H9 (cell line): ENCODE data around the gene SUCLG1. TPM values are rescaled to one million over a fixed set of nuclear protein-coding genes. Genes with fewer than 3 reads are reported as not detected.

ENCODE experiments used
- DNase-seq: peaks from one replicate; pipeline ENCODE4 v3.0.0-alpha.2; 2017
- H2AFZ ChIP-seq: one replicate; pipeline ENCODE4 v1.6.1; 2013; ENCODE audit warnings: mild to moderate bottlenecking, low read length, control low read depth, moderate library complexity
- H2AK5ac ChIP-seq: 2 replicates; pipeline ENCODE4 v1.6.1; 2013; ENCODE audit warnings: low read length, control low read depth, mixed read lengths; ENCODE audit not compliant: insufficient read length
- H2BK120ac ChIP-seq: one replicate; pipeline ENCODE4 v1.6.1; 2013; ENCODE audit warnings: low read depth, mild to moderate bottlenecking, low read length, control low read depth, inconsistent platforms; ENCODE audit not compliant: poor library complexity, severe bottlenecking
- H2BK12ac ChIP-seq: 2 replicates; pipeline ENCODE4 v1.6.1; 2013; ENCODE audit warnings: low read length, control low read depth, mixed read lengths, low read depth; ENCODE audit not compliant: insufficient read length
- H2BK15ac ChIP-seq: 2 replicates; pipeline ENCODE4 v1.6.1; 2013; ENCODE audit warnings: low read depth, low read length, control low read depth
- H2BK20ac ChIP-seq: one replicate; pipeline ENCODE4 v1.6.1; 2013; ENCODE audit warnings: low read depth, mild to moderate bottlenecking, low read length, control low read depth, inconsistent platforms; ENCODE audit not compliant: poor library complexity, severe bottlenecking
- H2BK5ac ChIP-seq: 2 replicates; pipeline ENCODE4 v1.6.1; 2013; ENCODE audit warnings: low read length, control low read depth, mixed read lengths; ENCODE audit not compliant: insufficient read length
- H3K14ac ChIP-seq: 2 replicates; pipeline ENCODE4 v1.6.1; 2013; ENCODE audit warnings: low read length, control low read depth; ENCODE audit not compliant: insufficient read depth
- H3K18ac ChIP-seq: 2 replicates; pipeline ENCODE4 v1.6.1; 2013; ENCODE audit warnings: low read depth, mild to moderate bottlenecking, mixed read lengths, low read length, control low read depth; ENCODE audit not compliant: insufficient read length
- H3K23ac ChIP-seq: 2 replicates; pipeline ENCODE4 v1.6.1; 2013; ENCODE audit warnings: low read length, control low read depth, mixed read lengths, low read depth; ENCODE audit not compliant: insufficient read length
- H3K23me2 ChIP-seq: 2 replicates; pipeline ENCODE4 v1.6.1; 2013; ENCODE audit warnings: low read depth, mild to moderate bottlenecking, mixed read lengths, low read length, control low read depth; ENCODE audit not compliant: insufficient read length, poor library complexity, severe bottlenecking
- H3K27ac ChIP-seq: 2 replicates; pipeline ENCODE4 v1.5.1; 2013; ENCODE audit warnings: low read length, control low read depth, mixed read lengths, low read depth; ENCODE audit not compliant: insufficient read length
- H3K27me3 ChIP-seq: 2 replicates; pipeline ENCODE4 v1.6.1; 2013; ENCODE audit warnings: low read length, control low read depth, inconsistent platforms; ENCODE audit not compliant: insufficient read depth
- H3K4ac ChIP-seq: 2 replicates; pipeline ENCODE4 v1.6.1; 2013; ENCODE audit warnings: low read depth, mild to moderate bottlenecking, control low read depth, inconsistent platforms, low read length, moderate library complexity
- H3K4me1 ChIP-seq: 2 replicates; pipeline ENCODE4 v1.6.1; 2013; ENCODE audit warnings: low read length, control low read depth, inconsistent platforms; ENCODE audit not compliant: insufficient read depth
- H3K4me2 ChIP-seq: 2 replicates; pipeline ENCODE4 v1.6.1; 2013; ENCODE audit warnings: low read length, control low read depth, mixed read lengths; ENCODE audit not compliant: insufficient read length, insufficient read depth
- H3K56ac ChIP-seq: 2 replicates; pipeline ENCODE4 v1.6.1; 2013; ENCODE audit warnings: low read depth, mild to moderate bottlenecking, mixed read lengths, low read length, control low read depth; ENCODE audit not compliant: insufficient read length
- H3K79me1 ChIP-seq: 2 replicates; pipeline ENCODE4 v1.6.1; 2013; ENCODE audit warnings: low read depth, mild to moderate bottlenecking, moderate library complexity, low read length, control low read depth, inconsistent platforms; ENCODE audit not compliant: insufficient read depth, poor library complexity, severe bottlenecking
- H3K79me2 ChIP-seq: 2 replicates; pipeline ENCODE4 v1.6.1; 2013; ENCODE audit warnings: low read length, control low read depth, inconsistent platforms; ENCODE audit not compliant: insufficient read depth
- H3K9ac ChIP-seq: 2 replicates; pipeline ENCODE4 v1.6.1; 2013; ENCODE audit warnings: low read length, control low read depth, mixed read lengths; ENCODE audit not compliant: insufficient read length; ENCODE audit errors: extremely low read depth
- H3K9me3 ChIP-seq: one replicate; pipeline ENCODE4 v1.6.1; 2013; ENCODE audit warnings: low read depth, low read length, inconsistent platforms; ENCODE audit not compliant: control insufficient read depth
- H3T11ph ChIP-seq: one replicate; pipeline ENCODE4 v1.6.1; 2013; ENCODE audit warnings: mild to moderate bottlenecking, low read length, control low read depth, inconsistent platforms
- H4K20me1 ChIP-seq: one replicate; pipeline ENCODE4 v1.6.1; 2013; ENCODE audit not compliant: control insufficient read depth, insufficient read length, insufficient read depth
- H4K5ac ChIP-seq: 2 replicates; pipeline ENCODE4 v1.6.1; 2013; ENCODE audit warnings: low read depth, mild to moderate bottlenecking, mixed read lengths, low read length, control low read depth; ENCODE audit not compliant: insufficient read length
- H4K8ac ChIP-seq: replicated peaks from 2 replicates; pipeline ENCODE4 v1.6.1; 2013; ENCODE audit warnings: low read length, control low read depth, mixed read lengths, low read depth; ENCODE audit not compliant: insufficient read length
- H4K91ac ChIP-seq: 2 replicates; pipeline ENCODE4 v1.6.1; 2013; ENCODE audit warnings: low read depth, mild to moderate bottlenecking, moderate library complexity, mixed read lengths, low read length, control low read depth; ENCODE audit not compliant: insufficient read length
- H3K27ac Mint-ChIP-seq, 3 experiments: 2 replicates in 2 of 3; 3 replicates in 1 of 3; pipeline ENCODE4 v1.8.0; 2020 to 2021; ENCODE audit warnings: mixed read lengths in 3 of 3, mild to moderate bottlenecking in 1 of 3, moderate library complexity in 1 of 3
- H3K27me3 Mint-ChIP-seq: 2 replicates; pipeline ENCODE4 v1.8.0; 2021; ENCODE audit warnings: low read depth, mild to moderate bottlenecking, moderate library complexity, mixed read lengths
- H3K36me3 Mint-ChIP-seq, 3 experiments: 2 replicates in 2 of 3; 3 replicates in 1 of 3; pipeline ENCODE4 v1.8.0; 2020 to 2021; ENCODE audit warnings: low read depth in 3 of 3, mixed read lengths in 3 of 3; ENCODE audit not compliant: insufficient read depth in 1 of 3
- H3K4me1 Mint-ChIP-seq, 2 experiments: 2 replicates each; pipeline ENCODE4 v1.8.0; 2020; ENCODE audit warnings: mixed read lengths in 2 of 2
- H3K4me3 Mint-ChIP-seq, 2 experiments: 2 replicates in 1 of 2; 3 replicates in 1 of 2; pipeline ENCODE4 v1.8.0; 2020 to 2021; ENCODE audit warnings: mild to moderate bottlenecking in 2 of 2, mixed read lengths in 2 of 2, moderate library complexity in 1 of 2
- H3K9me3 Mint-ChIP-seq, 2 experiments: 2 replicates in 1 of 2; 3 replicates in 1 of 2; pipeline ENCODE4 v1.8.0; 2020; ENCODE audit warnings: mild to moderate bottlenecking in 2 of 2, mixed read lengths in 2 of 2, moderate library complexity in 1 of 2
- CTCF ChIP-seq: fragments of 200-600 bp; sonication (generic); conservative IDR thresholded peaks from 3 replicates; pipeline ENCODE4 v1.8.0; 2021; ENCODE audit warnings: antibody characterized with exemption, mild to moderate bottlenecking
- WGBS: extraction: QIAGEN DNeasy Blood & Tissue Kit; methylation state at CpG from one replicate; pipeline ENCODE4 v1.1.7; 2013; ENCODE audit warnings: missing lambda C conversion rate, low lambda C conversion rate, mixed read lengths; ENCODE audit not compliant: insufficient read length; ENCODE audit errors: extremely low coverage; 5-methylcytosine and 5-hydroxymethylcytosine counted together
- total RNA-seq: library from RNA; stranded (reverse); gene quantifications from 2 replicates; pipeline ENCODE4 v1.2.1, GENCODE V29; 2021

The SUCLG1 gene
- total RNA-seq, 1 experiment from 2014 or later = 40.0 TPM

DNA sequence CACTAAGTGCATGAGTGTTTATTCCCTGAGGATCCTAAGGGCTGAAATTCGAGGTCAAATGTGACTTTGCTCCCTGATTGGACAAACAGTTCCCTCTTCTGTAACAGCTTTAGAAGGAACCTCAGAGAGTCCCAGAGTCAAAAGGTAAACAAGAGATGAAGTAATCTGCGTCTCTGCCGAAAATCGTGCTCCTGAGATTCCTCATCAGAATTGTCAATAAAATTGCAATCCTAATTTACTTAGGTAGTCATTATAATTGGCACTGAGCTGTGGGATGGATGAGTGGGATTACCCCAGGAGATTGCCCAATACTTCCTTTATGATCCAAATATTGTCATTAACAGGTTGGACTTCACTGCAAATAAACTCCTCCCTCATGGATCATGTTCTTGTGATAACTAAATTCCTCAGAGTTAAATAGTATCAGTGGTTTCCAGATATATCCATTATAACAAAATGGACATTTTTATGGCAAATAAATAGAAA lies 907 bp upstream of the SUCLG1 start:
- no peak overlapping the region for H3K56ac ChIP-seq
- H2BK20ac ChIP-seq = no peak overlapping the region
- no peaks in the 10 kb centered on the region for H3K79me2 ChIP-seq
- WGBS = no CpG with 5 or more reads among the region's 4 CpGs
- no peak overlapping the region for H2AK5ac ChIP-seq
- no peak overlapping the region for H3K14ac ChIP-seq
- H3K4me1 ChIP-seq = no peaks in the 10 kb centered on the region; the same call in 1 of the 2 replicates
- peaks cover 14% of the 10 kb centered on the region for H3K23me2 ChIP-seq
- H4K91ac ChIP-seq = no peak overlapping the region
- no peaks in the 10 kb centered on the region for H3K27me3 ChIP-seq
- H3K23ac ChIP-seq = no peak overlapping the region
- H2BK5ac ChIP-seq = no peak overlapping the region
- H3K4me2 ChIP-seq = peak overlapping the region; percentile 77
- TF ChIP-seq CTCF = no peak
- H3K27me3 Mint-ChIP-seq = no peaks in the 10 kb centered on the region
- H2AFZ ChIP-seq = no peak overlapping the region
- H3K79me1 ChIP-seq = no peaks in the 10 kb centered on the region
- peaks cover 0 to 3% (median 0%) of the 10 kb centered on the region in 3 experiments; a peak in 2 of 7 replicates for H3K36me3 Mint-ChIP-seq
- no peak overlapping the region for H4K5ac ChIP-seq
- no peak for DNase-seq
- no peak overlapping the region for H3K18ac ChIP-seq
- H3T11ph ChIP-seq = no peak overlapping the region
- H2BK12ac ChIP-seq = no peak overlapping the region
- H2BK120ac ChIP-seq = no peak overlapping the region
- H3K27ac ChIP-seq = no peak overlapping the region
- H3K9me3 Mint-ChIP-seq = peaks cover 0 to 2% of the 10 kb centered on the region in 2 experiments; a peak in 3 of 5 replicates
- peak overlapping the region; percentile 93 to 94 for H3K4me3 Mint-ChIP-seq
- H2BK15ac ChIP-seq = no peak overlapping the region
- no peak overlapping the region for H4K8ac ChIP-seq
- H3K4ac ChIP-seq = no peak overlapping the region
- no peak overlapping the region for H3K9ac ChIP-seq
- peaks cover 13 to 24% of the 10 kb centered on the region in 2 experiments for H3K4me1 Mint-ChIP-seq
- H3K27ac Mint-ChIP-seq = no peak overlapping the region
- no peaks in the 10 kb centered on the region for H4K20me1 ChIP-seq
- no peaks in the 10 kb centered on the region for H3K9me3 ChIP-seq
